Natural killer cell (primary cell): ENCODE measurements around the gene COL1A1. TPM values are rescaled to one million over a fixed set of nuclear protein-coding genes. Genes with fewer than 3 reads are reported as not detected.

ENCODE experiments used
- ATAC-seq, 3 donors: fragments of 150-1000 bp in 2 of 3; fragments of 200-7000 bp in 1 of 3; cut with Tn5 transposase; 1 replicate in 1 of 3; 2 replicates in 2 of 3; pipeline ENCODE4 v1.10.0; 2021; ENCODE audit warnings: mild to moderate bottlenecking in 2 of 3, moderate library complexity in 2 of 3
- DNase-seq, 2 donors: peaks; one replicate each; pipeline versions ENCODE4 v3.0.0 to v3.0.0-alpha.2; 2013 to 2021; ENCODE audit warnings: mixed read lengths in 1 of 2
- H3K27ac ChIP-seq: one replicate; pipeline ENCODE4 v1.5.1; 2013; ENCODE audit warnings: mild to moderate bottlenecking, low read length
- H3K27me3 ChIP-seq: one replicate; pipeline ENCODE4 v1.6.1; 2013; ENCODE audit warnings: low read length; ENCODE audit not compliant: control insufficient read depth, insufficient read depth
- H3K36me3 ChIP-seq: one replicate; pipeline ENCODE4 v1.6.1; 2013; ENCODE audit warnings: low read length; ENCODE audit not compliant: control insufficient read depth, insufficient read depth
- H3K4me1 ChIP-seq: one replicate; pipeline ENCODE4 v1.6.1; 2013; ENCODE audit warnings: low read length; ENCODE audit not compliant: control insufficient read depth, insufficient read depth
- H3K4me3 ChIP-seq: one replicate; pipeline ENCODE4 v1.5.1; 2013; ENCODE audit warnings: low read length
- H3K9me3 ChIP-seq: one replicate; pipeline ENCODE4 v1.6.1; 2013; ENCODE audit warnings: low read length; ENCODE audit not compliant: control insufficient read depth, insufficient read depth
- H3K27ac Mint-ChIP-seq, 2 donors: one replicate each; pipeline ENCODE4 v1.8.0; 2022; ENCODE audit warnings: mild to moderate bottlenecking in 2 of 2, mixed read lengths in 2 of 2, moderate library complexity in 1 of 2
- H3K27me3 Mint-ChIP-seq, 2 donors: one replicate each; pipeline ENCODE4 v1.8.0; 2022; ENCODE audit warnings: low read depth in 2 of 2, mixed read lengths in 2 of 2
- H3K36me3 Mint-ChIP-seq: one replicate; pipeline ENCODE4 v1.8.0; 2022; ENCODE audit warnings: mixed read lengths
- H3K4me1 Mint-ChIP-seq, 2 donors: one replicate each; pipeline ENCODE4 v1.8.0; 2022; ENCODE audit warnings: mixed read lengths in 2 of 2
- H3K4me3 Mint-ChIP-seq: one replicate; pipeline ENCODE4 v1.8.0; 2022; ENCODE audit warnings: mild to moderate bottlenecking, moderate library complexity, mixed read lengths
- H3K9me3 Mint-ChIP-seq, 2 donors: one replicate each; pipeline ENCODE4 v1.8.0; 2022; ENCODE audit warnings: mixed read lengths in 2 of 2
- CTCF ChIP-seq: fragments of 200-600 bp; IDR thresholded peaks from one replicate; pipeline ENCODE4 v1.8.0; 2022; ENCODE audit warnings: antibody characterized with exemption
- WGBS: methylation state at CpG from one replicate; pipeline ENCODE4 v1.1.7; 2013; ENCODE audit warnings: missing lambda C conversion rate; ENCODE audit not compliant: insufficient coverage; 5-methylcytosine and 5-hydroxymethylcytosine counted together
- intact Hi-C: fragments of 100-400 bp; cut with micrococcal nuclease; formaldehyde crosslinking; loops from one replicate; pipeline ENCODE4 v1.14.2; 2022
- total RNA-seq, 4 donors: library from RNA; stranded (reverse); fragments of 120-200 nt in 1 of 4; gene quantifications; one replicate each; pipeline versions ENCODE4 v1.2.3 to v1.2.4, GENCODE V29; 2013 to 2022

Gene COL1A1
- total RNA-seq, 3 donors from 2014 or later (not counting 1 experiment from before 2014, with no cell fraction given): 2.3 to 7.5 (median 2.6) TPM

GRCh38 chr17:50151041-50151936 lies 50.1 kb downstream of the COL1A1 start:
- Mint-ChIP-seq H3K27ac (peak overlapping the region; percentile 70 to 86), H3K4me1 (peaks cover 28 to 40% of the 10 kb centered on the region in 2 donors), H3K27me3 (no peaks in the 10 kb centered on the region), H3K4me3 (peak overlapping the region; percentile 85), H3K9me3 (no peaks in the 10 kb centered on the region), H3K36me3 (no peaks in the 10 kb centered on the region)
- Histone ChIP-seq H3K27ac (peak overlapping the region; percentile 70), H3K9me3 (no peaks in the 10 kb centered on the region), H3K4me3 (peak overlapping the region; percentile 73), H3K4me1 (peaks cover 54% of the 10 kb centered on the region), H3K36me3 (no peaks in the 10 kb centered on the region), H3K27me3 (no peaks in the 10 kb centered on the region)
- WGBS: under 1% methylated on average over 38 of the region's 40 CpGs
- peak; percentile 40 for TF ChIP-seq CTCF
- ATAC-seq: peak; percentile 73 to 90 (median 83)
- peak; percentile 79 to 91 for DNase-seq
- intact Hi-C loops: loop anchor here (5.0 kb wide), 1 partner anchor 54 kb away; the partner anchor contains the start of gene PDK2

- Histone ChIP-seq H3K27ac (peak within 1 kb of the TSS; percentile 70), H3K4me3 (peak within 1 kb of the TSS; percentile 85), H3K36me3 (peaks cover 2% of the 10 kb centered on the region), H3K27me3 (no peaks in the 10 kb centered on the region), H3K9me3 (no peaks in the 10 kb centered on the region), H3K4me1 (peaks cover 62% of the 10 kb centered on the region)
- no peaks in the 10 kb centered on the region for H3K36me3 Mint-ChIP-seq
- H3K27ac Mint-ChIP-seq: peak within 1 kb of the TSS; percentile 70 to 98
- H3K9me3 Mint-ChIP-seq: no peaks in the 10 kb centered on the region
- WGBS: under 1% methylated on average over 69 of the region's 69 CpGs
- ATAC-seq: peak; percentile 7 to 20 (median 9)
- H3K27me3 Mint-ChIP-seq: no peaks in the 10 kb centered on the region
- intact Hi-C loops: loop anchor here (5.0 kb wide), 1 partner anchor 53 kb away; the partner anchor contains the start of gene PDK2
- peak within 1 kb of the TSS; percentile 97 for H3K4me3 Mint-ChIP-seq
- DNase-seq: no peak
- H3K4me1 Mint-ChIP-seq: peaks cover 34 to 47% of the 10 kb centered on the region in 2 donors
- TF ChIP-seq CTCF: no peak
Measured at GRCh38 chr17:50150354-50151040, 50.9 kb downstream of the COL1A1 start, which contains the start of gene PPP1R9B. TSS of gene PPP1R9B (minus strand) at chr17:50150677. CDS start at chr17:50150513, 164 bp downstream.

- intact Hi-C loops: loop anchor here (5.0 kb wide), 1 partner anchor 52 kb away; the partner anchor contains the start of gene PDK2
- WGBS: under 1% methylated on average over 123 of the region's 123 CpGs
- Histone ChIP-seq H3K9me3 (no peaks in the 10 kb centered on the region), H3K27me3 (no peaks in the 10 kb centered on the region), H3K36me3 (peaks cover 8% of the 10 kb centered on the region), H3K27ac (peak overlapping the region; percentile 62), H3K4me1 (peaks cover 67% of the 10 kb centered on the region), H3K4me3 (peak overlapping the region; percentile 85)
- Mint-ChIP-seq H3K27me3 (no peaks in the 10 kb centered on the region), H3K4me1 (peaks cover 42 to 55% of the 10 kb centered on the region in 2 donors), H3K36me3 (no peaks in the 10 kb centered on the region), H3K27ac (peak overlapping the region; percentile 91 to 98), H3K4me3 (peak overlapping the region; percentile 97), H3K9me3 (no peaks in the 10 kb centered on the region)
- DNase-seq (peak; percentile 58 to 82), ATAC-seq (peak; percentile 15 to 33 (median 21))
- no peak for TF ChIP-seq CTCF
Measured at GRCh38 chr17:50149417-50150353, 51.7 kb downstream of the COL1A1 start.
